NCI-H1105 (cell line): ENCODE results near the gene TSPYL1.
"Not testable (repeated sequence)": the region's sequence is repeated elsewhere in the genome, so short reads cannot be mapped to it uniquely, and the experiment has no call there.

ENCODE experiments used
- DNase-seq: peaks from one replicate; lab custom pipeline; 2025; lab: John Stamatoyannopoulos, UW

TSPYL1 gene

DNA sequence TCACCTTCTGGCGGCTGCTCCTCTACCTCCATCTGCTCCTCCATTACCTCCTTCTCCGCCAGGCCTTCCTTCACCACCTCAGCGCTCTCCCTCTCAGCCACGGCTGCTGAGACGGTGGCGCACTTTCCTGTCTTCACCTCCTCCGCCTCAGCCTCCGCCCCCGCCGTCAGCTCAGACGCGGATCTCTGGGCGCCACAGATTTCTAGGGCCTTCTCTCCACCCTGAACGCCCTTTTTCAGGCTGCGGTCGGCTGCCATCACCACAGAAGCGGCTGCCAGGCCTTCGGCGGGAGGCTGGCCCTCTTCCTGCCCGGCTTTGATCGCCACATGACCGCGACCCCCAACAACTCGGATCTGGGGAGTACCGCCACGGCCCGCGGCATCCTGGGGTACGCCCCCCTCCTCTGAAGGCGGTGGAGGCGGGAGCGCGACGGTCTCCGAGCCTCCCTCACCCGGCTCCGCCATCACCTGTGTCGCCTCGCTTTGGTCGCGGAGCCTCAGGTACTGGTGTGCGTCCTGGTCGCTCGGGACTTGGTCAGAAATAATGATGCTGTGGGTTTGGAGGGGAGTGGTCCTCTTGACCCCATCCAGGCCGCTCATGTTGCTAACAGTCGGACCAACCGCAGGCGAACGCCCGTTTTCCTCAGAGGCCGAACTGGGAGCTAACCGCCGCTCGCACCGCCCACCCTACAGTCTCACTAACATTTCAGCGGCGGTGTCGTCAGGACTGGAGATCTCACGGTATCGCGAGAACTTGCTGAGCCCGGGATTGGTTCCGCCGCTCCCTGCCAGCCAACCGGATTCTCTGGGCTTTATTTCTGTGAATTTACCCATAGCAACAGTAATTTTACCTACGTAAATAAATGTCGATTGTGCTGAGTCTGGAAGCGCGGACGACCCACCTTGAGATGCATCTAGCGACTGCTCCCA, at the start of gene TSPYL1:
TSPYL1 (minus strand) TSS at position 699 of the 929 bp plus-strand sequence; CDS start at position 599, 100 bp downstream.
- DNase-seq = peak; percentile 97

DNA sequence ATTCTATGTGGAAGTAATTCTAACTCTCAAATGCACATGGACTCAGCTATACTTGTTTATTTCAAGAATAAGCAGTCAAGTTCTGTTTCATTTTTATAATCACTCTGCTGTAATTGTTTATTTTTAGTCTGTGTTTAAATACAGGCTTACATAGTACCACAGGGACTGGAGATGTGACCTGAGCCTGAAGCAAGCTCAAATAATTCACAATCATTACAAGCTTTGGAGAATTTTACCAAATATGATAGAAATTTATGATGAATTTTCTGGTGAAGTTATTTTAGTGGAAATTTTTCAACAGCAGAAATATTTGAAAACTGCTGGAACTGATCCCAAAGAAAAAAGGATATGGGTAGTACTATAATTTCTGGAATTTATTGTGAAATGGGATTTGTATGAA, 49.4 kb upstream of the TSPYL1 start:
- DNase-seq = no peak

DNA sequence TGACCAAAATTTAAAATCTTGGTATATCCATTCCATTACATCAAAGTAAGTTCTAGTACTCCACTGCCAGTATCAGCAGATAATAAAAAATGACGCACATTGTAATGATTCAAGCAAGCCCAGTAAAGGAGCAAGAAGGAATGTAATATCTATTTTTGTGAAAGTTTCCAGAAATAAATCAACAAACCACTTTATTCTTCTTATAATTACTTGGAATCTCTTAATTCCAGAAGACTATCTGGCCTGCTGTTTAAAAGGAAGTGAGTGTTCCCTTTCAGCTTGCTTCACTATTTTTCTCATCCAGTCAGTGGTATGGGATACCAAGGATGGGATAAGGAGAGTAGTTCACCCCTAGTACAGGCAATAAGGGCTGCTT, 48.8 kb upstream of the TSPYL1 start:
- DNase-seq = no peak

DNA sequence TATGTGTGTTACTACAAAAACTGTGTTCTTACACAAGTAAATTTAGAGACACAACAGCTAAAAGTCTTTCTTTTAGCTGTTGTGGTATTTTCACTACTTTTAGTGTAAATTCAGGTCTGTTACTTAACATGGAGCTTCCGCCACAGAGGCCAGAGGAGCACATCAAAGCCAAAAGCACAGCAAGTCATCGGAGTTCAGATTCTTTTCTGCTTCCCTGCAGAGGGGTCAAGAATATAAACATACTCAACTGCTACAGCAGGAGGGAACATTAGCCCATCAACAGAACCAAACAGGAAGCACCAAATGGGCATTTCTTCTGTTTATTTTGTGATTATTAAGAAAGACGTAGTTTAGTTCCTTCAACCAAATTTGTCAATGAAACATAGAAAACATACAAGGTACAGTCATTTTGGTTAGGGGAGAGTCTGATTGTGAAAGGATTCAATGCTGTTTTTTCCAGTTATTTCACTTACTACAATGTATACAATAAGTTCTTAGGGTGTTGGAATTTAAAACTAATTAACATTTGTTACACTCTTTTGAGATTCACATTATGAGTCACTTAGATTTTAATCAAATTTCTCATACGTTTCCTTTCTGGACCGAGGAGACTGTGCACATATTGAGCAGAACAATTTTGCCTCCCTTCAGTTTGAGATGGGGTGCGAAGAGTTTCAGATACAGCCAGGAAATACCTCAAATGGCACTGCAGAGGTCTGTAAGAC, 48.2 kb upstream of the TSPYL1 start:
- no peak for DNase-seq

DNA sequence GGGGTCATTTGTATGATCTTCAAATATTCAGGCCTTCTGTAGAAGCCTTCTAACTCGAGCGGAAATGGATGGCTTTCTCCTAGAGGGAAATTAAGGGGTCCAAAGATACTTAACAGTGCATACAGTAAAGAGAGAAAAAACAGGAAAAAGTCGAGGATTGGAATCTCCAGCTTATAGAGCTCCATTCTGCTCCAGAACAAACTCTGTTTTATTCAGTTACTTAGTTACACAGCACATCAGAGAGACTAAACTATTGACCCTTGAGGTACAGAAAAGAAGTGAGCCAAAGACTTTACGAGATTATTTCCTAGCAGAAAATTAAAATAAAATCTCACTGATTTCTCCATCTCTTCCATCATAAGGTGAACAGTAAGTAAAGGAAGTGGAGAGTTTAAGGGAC, 47.3 kb upstream of the TSPYL1 start:
- DNase-seq = no peak

DNA sequence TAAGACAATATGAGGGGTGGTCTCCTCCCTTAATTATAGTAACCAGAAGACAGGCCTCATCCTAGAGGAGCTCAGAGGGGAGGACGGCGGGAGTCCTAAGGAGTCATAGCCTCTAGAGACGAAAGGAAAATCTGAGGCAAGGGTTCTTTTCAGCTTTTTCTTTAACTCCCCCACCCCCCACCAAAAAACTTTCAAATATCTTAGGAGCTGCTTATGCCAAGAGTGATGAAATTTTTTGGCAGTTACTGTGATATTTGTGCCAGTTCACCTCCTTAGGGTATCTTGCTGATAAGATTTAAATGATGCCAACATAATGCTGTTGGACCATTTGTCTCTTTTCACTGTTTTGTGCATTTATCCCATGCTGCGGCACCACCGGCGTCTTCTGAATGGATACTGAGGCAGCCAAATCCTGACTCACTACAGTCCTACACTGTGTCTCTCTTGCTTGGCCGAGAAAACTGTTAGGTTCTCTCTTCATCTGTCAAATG, 46.5 kb upstream of the TSPYL1 start:
- DNase-seq = no peak

DNA sequence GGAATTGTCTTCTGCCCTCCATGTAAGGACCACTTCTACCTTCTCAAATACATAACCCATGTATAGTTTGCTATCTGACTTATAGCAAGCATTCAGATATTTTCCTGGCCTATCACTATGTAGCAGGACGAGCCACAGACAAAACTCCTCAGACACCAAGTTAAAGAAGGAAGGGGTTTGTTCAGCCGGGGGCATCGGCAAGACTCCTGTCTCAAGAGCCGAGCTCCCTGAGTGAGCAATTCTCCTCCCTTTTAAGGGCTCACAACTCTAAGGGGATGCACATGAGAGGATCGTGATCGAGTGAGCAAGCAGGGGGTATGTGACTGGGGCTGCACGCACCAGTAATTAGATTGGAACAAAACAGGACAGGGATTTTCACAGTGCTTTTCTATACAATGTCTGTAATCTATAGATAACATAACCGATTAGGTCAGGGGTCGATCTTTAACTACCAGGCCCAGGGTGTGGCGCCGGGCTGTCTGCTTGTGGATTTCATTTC, 46.0 kb upstream of the TSPYL1 start:
- not testable (repeated sequence) for DNase-seq

DNA sequence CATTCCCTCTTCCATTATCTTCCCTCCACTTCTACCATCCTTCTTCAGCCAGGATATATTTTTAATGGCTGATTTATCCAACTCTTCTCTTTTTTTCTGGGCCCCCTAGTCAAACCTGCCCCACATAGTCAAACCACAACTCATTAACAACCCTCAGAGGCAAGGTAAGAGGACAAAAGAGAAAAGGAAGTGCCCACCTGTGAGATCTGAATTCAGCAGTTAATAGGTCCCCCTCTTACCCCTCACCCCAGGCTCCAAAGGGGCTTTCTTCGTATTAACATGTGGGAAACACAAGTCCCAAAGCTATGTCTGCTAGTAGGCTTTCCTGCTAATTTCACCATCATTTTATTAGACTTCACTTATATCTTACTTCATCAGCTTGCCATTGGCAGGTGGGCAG, 44.1 kb upstream of the TSPYL1 start:
- DNase-seq = no peak

DNA sequence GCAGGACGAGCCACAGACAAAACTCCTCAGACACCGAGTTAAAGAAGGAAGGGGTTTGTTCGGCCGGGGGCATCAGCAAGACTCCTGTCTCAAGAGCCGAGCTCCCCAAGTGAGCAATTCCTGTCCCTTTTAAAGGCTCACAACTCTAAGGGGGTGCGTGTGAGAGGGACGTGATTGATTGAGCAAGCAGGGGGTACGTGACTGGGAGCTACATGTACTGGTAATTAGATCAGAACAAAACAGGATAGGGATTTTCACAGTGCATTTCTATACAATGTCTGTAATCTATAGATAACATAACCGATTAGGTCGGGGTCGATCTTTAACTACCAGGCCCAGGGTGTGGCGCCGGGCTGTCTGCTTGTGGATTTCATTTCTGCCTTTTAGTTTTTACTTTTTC, 42.2 kb upstream of the TSPYL1 start:
- not testable (repeated sequence) for DNase-seq

DNA sequence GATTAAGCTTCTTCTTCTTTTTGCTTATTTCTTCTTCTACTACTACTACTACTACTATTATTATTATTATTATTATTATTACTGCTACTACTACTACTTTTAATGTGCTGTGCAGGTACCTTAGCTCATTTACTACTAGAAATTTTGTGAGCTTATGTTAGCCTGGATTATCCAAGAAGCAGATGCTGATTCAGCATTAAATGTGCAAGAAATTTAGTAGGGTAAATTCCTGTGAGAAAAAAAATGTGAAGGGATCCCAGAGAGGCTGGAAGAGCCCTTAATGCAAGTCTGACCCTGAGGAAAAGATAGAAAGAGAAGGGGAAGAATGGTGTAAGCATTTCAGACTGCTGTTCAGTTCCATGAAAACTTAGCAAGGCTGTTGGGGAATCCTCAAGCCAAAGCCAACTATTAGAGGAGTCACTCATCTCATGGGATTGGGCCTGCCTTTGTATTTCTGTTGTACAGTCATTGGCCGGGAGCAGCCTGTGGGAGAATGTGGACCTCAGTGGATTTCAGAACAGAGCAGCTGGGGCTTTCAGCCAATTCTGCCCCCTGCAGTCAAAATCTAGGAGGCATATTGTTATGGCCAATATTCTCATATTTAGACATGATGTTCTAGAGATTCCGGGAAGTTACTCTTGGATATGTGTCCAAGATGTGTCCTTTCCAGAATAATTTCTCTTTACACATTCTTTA, 37.2 kb upstream of the TSPYL1 start:
- DNase-seq = no peak

DNA sequence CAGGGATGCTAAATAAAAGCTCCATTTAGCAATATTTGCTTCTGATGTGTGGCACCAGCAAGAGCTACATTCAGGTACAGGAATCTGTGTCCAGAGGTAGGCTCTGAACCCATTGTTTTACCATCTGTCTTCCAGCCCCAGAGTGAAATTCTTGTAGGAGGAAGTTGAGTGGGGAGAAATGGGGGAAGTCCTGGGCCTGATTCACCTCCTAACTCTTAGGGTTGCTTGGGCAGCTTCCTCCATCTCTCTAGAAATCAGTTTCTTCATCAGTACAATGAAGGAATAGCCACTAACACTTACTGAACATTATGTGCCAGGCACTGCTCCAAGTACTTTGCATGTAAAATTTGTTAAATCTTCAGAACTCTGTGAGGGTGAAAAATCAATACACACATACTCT, 35.1 kb upstream of the TSPYL1 start:
- no peak for DNase-seq

DNA sequence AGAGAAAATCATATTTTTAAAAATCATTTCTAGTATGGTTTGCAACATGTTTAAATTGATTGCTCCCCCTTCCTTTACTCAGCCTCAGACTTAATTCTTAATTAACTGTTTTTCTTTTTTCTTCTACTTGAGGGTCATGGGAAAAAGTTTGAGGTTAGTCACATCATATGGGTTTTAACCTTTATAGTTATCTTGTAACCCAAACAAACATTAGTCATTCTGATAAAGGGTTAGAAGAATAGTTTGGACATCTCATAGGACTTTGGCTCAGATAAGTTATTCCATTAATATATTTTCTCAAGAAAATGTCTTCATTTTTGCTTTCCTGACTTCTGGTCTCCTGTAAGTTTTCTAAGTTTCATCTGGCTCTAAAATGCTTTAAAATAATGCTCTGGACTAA, 34.5 kb upstream of the TSPYL1 start:
- DNase-seq = no peak

DNA sequence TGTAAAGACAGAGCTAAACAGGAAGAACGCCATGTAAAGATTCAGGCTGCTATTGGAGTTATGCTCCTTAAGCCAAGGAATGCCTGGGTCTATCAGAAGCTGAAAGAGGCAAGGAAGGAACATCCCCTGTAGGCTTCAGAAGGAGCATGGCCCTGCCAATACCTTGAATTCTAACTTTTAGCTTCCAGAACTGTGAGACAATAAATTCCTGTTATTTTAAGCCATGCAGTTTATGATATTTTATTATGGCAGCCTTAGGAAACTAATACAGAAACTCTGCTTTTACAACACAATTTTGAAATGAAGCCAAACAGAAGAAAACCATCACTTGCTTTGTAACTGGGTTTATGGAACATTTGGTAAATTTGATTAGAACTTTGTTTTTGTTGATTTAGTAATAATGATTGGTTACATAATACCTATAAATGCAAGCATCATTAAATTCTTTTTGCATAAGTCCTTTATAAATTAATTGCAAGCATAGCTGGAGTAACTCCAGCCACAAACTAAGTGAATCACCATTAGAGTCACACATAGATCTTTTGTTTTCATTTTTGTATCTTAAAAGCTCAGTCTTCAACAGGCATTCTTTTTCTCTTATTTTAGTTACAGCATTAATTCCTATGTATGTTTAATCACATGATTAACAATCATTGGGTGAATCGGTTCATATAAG, 33.5 kb upstream of the TSPYL1 start:
- no peak for DNase-seq

DNA sequence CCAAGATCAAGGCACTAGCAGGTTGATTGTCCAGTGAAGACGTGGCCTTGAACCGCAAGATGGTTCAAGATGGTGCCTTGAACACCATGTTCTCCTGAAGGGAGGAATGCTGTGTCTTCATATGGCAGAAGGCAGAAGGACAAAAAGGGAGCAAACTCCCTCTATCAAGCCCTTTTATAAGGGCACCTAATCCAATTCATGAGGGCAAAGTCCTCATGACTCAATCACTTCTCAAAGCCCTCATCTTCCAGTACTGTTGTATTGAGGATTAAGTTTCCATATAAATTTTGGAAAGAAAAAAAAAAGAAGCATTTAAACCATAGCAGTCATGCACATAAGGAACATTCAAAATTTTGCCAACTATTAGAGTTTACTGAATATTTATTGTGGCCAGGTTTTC, 29.9 kb upstream of the TSPYL1 start:
- no peak for DNase-seq

DNA sequence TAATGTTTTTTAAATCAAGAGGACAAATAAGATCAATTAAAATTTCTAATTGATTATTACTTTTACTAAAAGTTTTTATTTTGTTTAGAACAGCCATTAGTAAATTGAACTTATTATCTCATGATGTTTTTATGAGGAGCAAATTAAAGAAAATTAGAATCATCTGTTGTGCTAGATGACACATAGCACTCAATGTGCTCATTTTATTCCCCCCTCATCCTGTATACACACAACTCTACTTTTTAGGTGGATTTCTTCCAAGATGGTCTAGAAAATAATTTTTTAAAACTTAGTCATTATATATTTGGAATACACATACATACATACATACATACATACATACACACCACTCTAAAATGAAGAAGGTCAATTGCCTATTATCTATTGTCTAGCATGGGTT, 29.3 kb upstream of the TSPYL1 start:
- DNase-seq = no peak

DNA sequence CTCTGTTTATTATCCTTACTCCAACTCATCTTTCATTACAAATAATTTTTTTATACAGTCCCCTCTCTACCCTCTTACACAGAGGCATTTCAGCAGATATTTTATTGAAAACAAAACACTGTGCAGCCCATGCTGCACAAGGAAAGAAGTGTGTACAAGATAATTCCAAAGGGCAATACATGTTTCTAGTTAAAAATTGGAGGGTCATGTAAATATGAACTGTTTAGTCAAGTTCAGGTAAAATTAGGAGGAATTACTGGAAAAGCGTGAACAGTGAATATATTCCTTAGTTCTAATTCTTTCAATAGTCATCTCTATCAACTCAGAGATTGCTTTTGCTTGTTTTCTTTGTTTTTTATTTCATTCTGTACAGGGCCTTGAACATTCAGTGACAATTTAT, 27.9 kb upstream of the TSPYL1 start:
- no peak for DNase-seq

DNA sequence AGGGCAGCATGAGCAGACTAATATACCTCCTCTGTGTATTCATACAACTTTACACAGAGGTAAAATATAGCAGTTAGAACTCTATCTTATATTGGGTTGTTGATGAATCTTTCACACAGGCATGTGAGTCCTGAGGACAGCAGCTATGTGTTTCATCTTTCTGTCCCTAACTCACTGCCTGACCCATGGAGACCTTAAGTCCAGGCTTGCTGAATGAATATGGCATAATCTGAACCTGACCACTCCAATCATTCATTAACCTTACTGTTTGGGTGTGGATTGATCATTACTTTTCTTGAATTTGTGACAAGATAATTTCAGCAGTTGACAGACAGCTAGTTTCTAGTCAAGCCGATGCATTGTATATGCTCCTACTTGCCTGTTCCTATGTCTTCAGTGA, 27.3 kb upstream of the TSPYL1 start:
- no peak for DNase-seq

DNA sequence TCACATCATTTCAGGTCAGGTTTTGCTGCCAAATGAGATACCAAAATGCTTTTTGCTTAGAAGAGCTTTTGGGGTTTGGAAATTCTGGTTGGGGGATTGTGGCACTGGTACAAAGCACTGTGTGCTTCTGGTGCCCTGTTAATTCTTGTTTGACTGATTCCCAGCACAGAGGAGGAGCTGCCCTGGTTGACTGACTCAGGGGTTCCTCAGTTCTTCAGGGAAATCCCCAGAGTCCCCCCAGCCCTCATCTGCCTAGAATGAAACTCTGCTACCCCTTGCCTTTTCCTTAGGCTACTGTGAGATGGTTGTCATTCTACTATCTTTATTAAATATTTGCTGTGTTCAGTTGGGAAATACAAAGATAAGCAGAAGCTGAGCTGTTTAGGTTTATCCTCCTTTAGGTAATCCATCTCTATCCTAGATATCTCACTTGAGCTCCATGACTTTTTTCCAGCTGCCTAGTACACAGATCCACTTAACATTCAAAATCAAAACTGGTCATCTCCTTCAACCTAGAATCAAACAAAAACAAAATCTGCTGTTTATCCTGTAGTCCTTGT, 24.9 kb upstream of the TSPYL1 start:
- no peak for DNase-seq

DNA sequence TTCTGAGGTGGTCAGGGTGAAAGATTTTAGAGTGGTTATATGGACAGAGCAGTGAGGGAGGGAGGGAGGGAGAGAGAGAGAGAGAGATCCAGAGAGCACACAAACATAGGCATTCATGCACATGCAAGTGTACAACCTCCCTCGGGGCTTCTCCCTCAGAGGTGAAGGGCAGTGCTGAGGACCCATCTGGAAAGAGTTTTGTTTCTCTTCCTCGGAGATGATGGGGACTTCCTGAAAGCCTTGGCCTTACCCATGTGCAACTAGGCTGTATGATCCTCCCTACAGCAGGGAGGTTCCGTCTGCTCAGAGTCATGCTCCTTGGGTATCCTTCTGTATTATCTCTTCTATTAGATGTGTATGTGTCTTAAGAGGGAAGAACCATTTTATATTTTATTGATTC, 21.4 kb upstream of the TSPYL1 start:
- DNase-seq = no peak

DNA sequence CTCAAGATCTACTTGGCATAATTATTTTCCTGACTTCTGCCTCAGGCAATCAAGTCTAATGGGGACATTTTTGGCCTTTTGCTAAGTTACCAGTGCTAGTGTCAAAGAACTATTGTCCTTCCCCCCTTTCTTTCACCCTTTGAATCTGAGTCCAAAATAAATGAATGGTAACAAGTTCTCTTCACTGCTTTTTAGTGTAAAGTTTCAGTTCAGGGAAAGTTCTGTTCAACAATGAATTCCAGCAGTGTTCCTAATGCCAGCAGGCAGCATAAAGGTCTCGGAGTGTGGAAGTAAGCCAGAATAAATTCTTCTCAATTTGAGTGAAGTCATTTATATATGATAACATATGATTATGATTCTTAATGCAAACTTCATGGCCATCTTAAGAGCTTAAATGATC, 20.8 kb upstream of the TSPYL1 start:
- DNase-seq = no peak

DNA sequence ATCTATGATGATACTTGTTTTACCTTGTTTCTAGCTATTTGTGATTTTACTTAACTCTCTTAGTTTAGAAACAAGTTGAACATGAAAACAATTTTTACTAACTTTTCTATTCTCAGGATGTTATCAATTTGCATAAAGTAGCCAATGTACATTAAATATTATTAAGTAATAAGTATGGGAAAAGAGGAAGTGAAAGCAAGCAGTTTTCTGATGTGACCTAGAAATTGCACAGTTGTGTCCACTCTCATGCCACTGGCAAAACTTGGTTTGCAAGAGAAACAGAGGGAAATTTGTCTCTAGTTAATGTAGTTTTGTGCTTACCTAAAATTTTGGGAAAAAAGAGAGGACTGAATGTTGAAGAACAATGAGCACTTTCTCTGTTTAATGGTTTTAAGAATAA, 19.2 kb upstream of the TSPYL1 start:
- no peak for DNase-seq

DNA sequence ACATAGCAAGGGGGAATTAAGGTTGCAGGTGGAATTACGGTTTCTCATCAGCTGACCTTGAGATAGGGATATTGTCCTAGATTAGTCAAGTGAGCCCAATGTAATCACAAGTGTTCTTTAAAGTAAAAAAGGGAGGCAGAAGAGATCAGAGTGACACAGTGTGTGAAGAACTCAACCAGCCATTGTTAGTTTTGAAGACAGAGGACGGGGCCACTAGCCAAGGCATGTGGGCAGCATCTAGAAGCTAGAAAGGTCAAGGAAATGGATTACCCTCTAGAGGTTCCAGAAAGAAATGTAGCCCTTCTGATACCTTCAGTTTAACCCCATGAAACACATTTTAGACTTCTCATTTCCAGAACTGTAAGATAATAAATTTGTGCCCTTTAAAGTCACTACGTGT, 18.5 kb upstream of the TSPYL1 start:
- no peak for DNase-seq
